Measurements from ENCODE around the gene ITPR2.

- TF ChIP-seq CTCF (IDR thresholded peaks at IDR 0.05; ENCODE audit: low read depth, low read length) (no peak), EZH2phosphoT487 (IDR thresholded peaks at IDR 0.05; ENCODE audit: low read depth) (no peak)
These were observed 286.3 kb downstream of the ITPR2 start for GRCh38 chr12:26546535-26547314.

All from OCI-LY3 (cell line).